GM23338 (cell line): ENCODE measurements around the gene STPG4. TPM values are rescaled to one million over a fixed set of nuclear protein-coding genes. Genes with fewer than 3 reads are reported as not detected.
A peak's percentile ranks its signal among the peaks of the same experiment; 100 is the strongest.

ENCODE experiments used
- ATAC-seq: fragments of 200-7000 bp; cut with Tn5 transposase; 3 replicates; pipeline ENCODE4 v1.9.1; 2020
- DNase-seq: peaks from one replicate; pipeline ENCODE4 v3.0.0-alpha.2; 2015; ENCODE audit warnings: low spot score
- H2AFZ ChIP-seq: fragments of 200-600 bp; sonication (generic); 2 replicates; pipeline ENCODE4 v1.8.0; 2016; ENCODE audit warnings: antibody characterized with exemption, mild to moderate bottlenecking, moderate library complexity
- H3F3A ChIP-seq: fragments of 200-600 bp; sonication (generic); replicated peaks from 2 replicates; pipeline ENCODE4 v1.8.0; 2017; ENCODE audit warnings: antibody characterized with exemption, mixed run types, low read depth
- H3K27ac ChIP-seq: fragments of 200-600 bp; sonication (generic); 2 replicates; pipeline ENCODE4 v1.6.1; 2016; ENCODE audit warnings: low read depth
- H3K27me3 ChIP-seq: fragments of 200-600 bp; sonication (generic); 2 replicates; pipeline ENCODE4 v1.8.0; 2016; ENCODE audit warnings: mild to moderate bottlenecking, mixed run types, moderate library complexity; ENCODE audit not compliant: insufficient read depth
- H3K36me3 ChIP-seq: fragments of 200-600 bp; sonication (generic); 2 replicates; pipeline ENCODE4 v1.8.0; 2016; ENCODE audit warnings: mild to moderate bottlenecking; ENCODE audit not compliant: insufficient read depth
- H3K4me1 ChIP-seq: fragments of 200-600 bp; sonication (generic); 2 replicates; pipeline ENCODE4 v1.8.0; 2016; ENCODE audit warnings: mild to moderate bottlenecking, moderate library complexity; ENCODE audit not compliant: insufficient read depth
- H3K4me2 ChIP-seq: fragments of 200-600 bp; sonication (generic); 2 replicates; pipeline ENCODE4 v1.7.1; 2017; ENCODE audit warnings: mixed run types
- H3K4me3 ChIP-seq: fragments of 200-600 bp; sonication (generic); 2 replicates; pipeline ENCODE4 v1.6.1; 2016; ENCODE audit warnings: mixed run types
- H3K79me2 ChIP-seq: fragments of 200-600 bp; sonication (generic); replicated peaks from 2 replicates; pipeline ENCODE4 v1.8.0; 2017; ENCODE audit warnings: mild to moderate bottlenecking; ENCODE audit not compliant: insufficient read depth
- H3K9me2 ChIP-seq: fragments of 200-600 bp; sonication (generic); 2 replicates; pipeline ENCODE4 v1.8.0; 2017; ENCODE audit not compliant: insufficient read depth
- H4K20me1 ChIP-seq: fragments of 200-600 bp; sonication (generic); replicated peaks from 2 replicates; pipeline ENCODE4 v1.8.0; 2017; ENCODE audit warnings: mild to moderate bottlenecking; ENCODE audit not compliant: insufficient read depth
- H3K27ac Mint-ChIP-seq: 2 replicates; pipeline ENCODE4 v1.8.0; 2020; ENCODE audit warnings: inconsistent platforms, mild to moderate bottlenecking, moderate library complexity, mixed read lengths
- H3K27me3 Mint-ChIP-seq: 3 replicates; pipeline ENCODE4 v1.8.0; 2022; ENCODE audit warnings: low read depth, mild to moderate bottlenecking, moderate library complexity, mixed read lengths, inconsistent platforms; ENCODE audit not compliant: insufficient read depth, poor library complexity
- H3K36me3 Mint-ChIP-seq: 3 replicates; pipeline ENCODE4 v1.8.0; 2021; ENCODE audit warnings: low read depth, mild to moderate bottlenecking, inconsistent platforms, moderate library complexity, mixed read lengths
- H3K4me1 Mint-ChIP-seq: 3 replicates; pipeline ENCODE4 v1.8.0; 2020; ENCODE audit warnings: mild to moderate bottlenecking, inconsistent platforms, mixed read lengths
- H3K4me3 Mint-ChIP-seq: 3 replicates; pipeline ENCODE4 v1.8.0; 2021; ENCODE audit warnings: moderate library complexity, mild to moderate bottlenecking, inconsistent platforms, mixed read lengths
- H3K9me3 Mint-ChIP-seq: 3 replicates; pipeline ENCODE4 v1.8.0; 2020; ENCODE audit warnings: moderate library complexity, mild to moderate bottlenecking, inconsistent platforms, mixed read lengths
- CREB1 ChIP-seq: fragments of 250-450 bp; sonication (Bioruptor Pico); IDR thresholded peaks from 2 replicates; pipeline ENCODE4 v1.5.0; 2020; ENCODE audit warnings: low read depth, mild to moderate bottlenecking, moderate library complexity
- EZH2 ChIP-seq: fragments of 200-600 bp; sonication (generic); IDR thresholded peaks from one replicate; pipeline ENCODE4 v1.8.0; 2017; ENCODE audit warnings: antibody characterized with exemption, mild to moderate bottlenecking, low read depth; ENCODE audit not compliant: unreplicated experiment
- POLR2AphosphoS5 ChIP-seq: IDR thresholded peaks from 2 replicates; pipeline ENCODE4 v1.6.1; 2016; ENCODE audit warnings: antibody characterized with exemption, low read depth
- STAT1 ChIP-seq: IDR thresholded peaks from one replicate; pipeline ENCODE4 v1.6.1; 2016; ENCODE audit warnings: antibody characterized with exemption; ENCODE audit not compliant: unreplicated experiment
- ZNF114 ChIP-seq: fragments of 250-450 bp; sonication (Bioruptor Pico); IDR thresholded peaks from 2 replicates; pipeline ENCODE4 v1.5.0; 2020; ENCODE audit warnings: mild to moderate bottlenecking, moderate library complexity
- ZNF331 ChIP-seq: fragments of 250-450 bp; sonication (Bioruptor Pico); IDR thresholded peaks from 2 replicates; pipeline ENCODE4 v1.5.0; 2020; ENCODE audit warnings: low read depth, mild to moderate bottlenecking, moderate library complexity
- polyA plus RNA-seq: library from polyadenylated mRNA; unstranded; fragments of >200 nt; fragmentation: Nextera tagmentation; extraction: Ambion mirVana; gene quantifications from 2 replicates; pipeline ENCODE4 v1.2.1, GENCODE V29; 2016
- total RNA-seq: library from RNA; depleted of rRNA; stranded (reverse); fragments of >200 nt; shearing (Covaris generic); gene quantifications from 2 replicates; pipeline ENCODE4 v1.2.3, GENCODE V29; 2014
- TF ChIP-seq, protein P1 (sequence below), 2 experiments: fragments of 200-600 bp in 1 of 2; sonication (generic) in 1 of 2; conservative IDR thresholded peaks; 2 replicates each; pipeline versions ENCODE4 v1.5.1 to v1.6.1; 2016 to 2017; ENCODE audit warnings: antibody characterized with exemption in 2 of 2, low read depth in 2 of 2, mild to moderate bottlenecking in 2 of 2, moderate library complexity in 1 of 2
- TF ChIP-seq, protein P2 (sequence below): IDR thresholded peaks from one replicate; pipeline ENCODE4 v1.6.1; 2018; ENCODE audit warnings: antibody characterized with exemption; ENCODE audit not compliant: unreplicated experiment
- TF ChIP-seq, protein P3 (sequence below): IDR thresholded peaks from 2 replicates; pipeline ENCODE4 v1.6.1; 2016; ENCODE audit warnings: antibody characterized with exemption

The STPG4 gene
- total and polyA plus RNA-seq, 2 experiments from 2014 or later: 0.28 TPM; not detected in 1

DNA sequence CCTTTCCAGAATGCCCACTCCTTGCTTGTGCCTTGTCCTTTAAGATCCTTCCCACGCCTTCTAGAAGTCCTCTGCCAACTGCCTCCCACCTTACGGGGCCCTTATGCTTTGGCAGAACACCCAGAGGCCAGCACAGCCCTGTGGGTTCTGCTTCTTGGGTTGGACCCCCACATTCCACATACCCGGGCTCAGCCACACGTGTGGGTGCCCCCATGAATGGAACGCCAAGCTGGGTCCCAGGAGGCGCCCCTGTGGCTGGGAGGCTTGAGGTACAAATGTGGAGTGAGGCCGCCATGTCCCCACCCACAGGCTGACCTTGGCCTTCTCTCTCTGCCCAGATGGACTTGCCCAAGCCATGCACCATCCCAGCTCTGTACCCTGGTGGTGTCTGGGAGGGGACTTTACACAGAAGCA lies 74.2 kb downstream of the STPG4 start:
- no peaks in the 10 kb centered on the region for H4K20me1 ChIP-seq
- no peak for ATAC-seq
- no peak for TF ChIP-seq CREB1 (CRISPR knock-in tag)
- TF ChIP-seq, protein P1, sequence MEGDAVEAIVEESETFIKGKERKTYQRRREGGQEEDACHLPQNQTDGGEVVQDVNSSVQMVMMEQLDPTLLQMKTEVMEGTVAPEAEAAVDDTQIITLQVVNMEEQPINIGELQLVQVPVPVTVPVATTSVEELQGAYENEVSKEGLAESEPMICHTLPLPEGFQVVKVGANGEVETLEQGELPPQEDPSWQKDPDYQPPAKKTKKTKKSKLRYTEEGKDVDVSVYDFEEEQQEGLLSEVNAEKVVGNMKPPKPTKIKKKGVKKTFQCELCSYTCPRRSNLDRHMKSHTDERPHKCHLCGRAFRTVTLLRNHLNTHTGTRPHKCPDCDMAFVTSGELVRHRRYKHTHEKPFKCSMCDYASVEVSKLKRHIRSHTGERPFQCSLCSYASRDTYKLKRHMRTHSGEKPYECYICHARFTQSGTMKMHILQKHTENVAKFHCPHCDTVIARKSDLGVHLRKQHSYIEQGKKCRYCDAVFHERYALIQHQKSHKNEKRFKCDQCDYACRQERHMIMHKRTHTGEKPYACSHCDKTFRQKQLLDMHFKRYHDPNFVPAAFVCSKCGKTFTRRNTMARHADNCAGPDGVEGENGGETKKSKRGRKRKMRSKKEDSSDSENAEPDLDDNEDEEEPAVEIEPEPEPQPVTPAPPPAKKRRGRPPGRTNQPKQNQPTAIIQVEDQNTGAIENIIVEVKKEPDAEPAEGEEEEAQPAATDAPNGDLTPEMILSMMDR (conservative IDR thresholded peaks at IDR 0.05; ENCODE audit: low read depth in 2 of 2): no peak
- TF ChIP-seq STAT1: no peak
- no peak for TF ChIP-seq ZNF331 (CRISPR knock-in tag)
- TF ChIP-seq EZH2: no peak
- TF ChIP-seq, protein P2, sequence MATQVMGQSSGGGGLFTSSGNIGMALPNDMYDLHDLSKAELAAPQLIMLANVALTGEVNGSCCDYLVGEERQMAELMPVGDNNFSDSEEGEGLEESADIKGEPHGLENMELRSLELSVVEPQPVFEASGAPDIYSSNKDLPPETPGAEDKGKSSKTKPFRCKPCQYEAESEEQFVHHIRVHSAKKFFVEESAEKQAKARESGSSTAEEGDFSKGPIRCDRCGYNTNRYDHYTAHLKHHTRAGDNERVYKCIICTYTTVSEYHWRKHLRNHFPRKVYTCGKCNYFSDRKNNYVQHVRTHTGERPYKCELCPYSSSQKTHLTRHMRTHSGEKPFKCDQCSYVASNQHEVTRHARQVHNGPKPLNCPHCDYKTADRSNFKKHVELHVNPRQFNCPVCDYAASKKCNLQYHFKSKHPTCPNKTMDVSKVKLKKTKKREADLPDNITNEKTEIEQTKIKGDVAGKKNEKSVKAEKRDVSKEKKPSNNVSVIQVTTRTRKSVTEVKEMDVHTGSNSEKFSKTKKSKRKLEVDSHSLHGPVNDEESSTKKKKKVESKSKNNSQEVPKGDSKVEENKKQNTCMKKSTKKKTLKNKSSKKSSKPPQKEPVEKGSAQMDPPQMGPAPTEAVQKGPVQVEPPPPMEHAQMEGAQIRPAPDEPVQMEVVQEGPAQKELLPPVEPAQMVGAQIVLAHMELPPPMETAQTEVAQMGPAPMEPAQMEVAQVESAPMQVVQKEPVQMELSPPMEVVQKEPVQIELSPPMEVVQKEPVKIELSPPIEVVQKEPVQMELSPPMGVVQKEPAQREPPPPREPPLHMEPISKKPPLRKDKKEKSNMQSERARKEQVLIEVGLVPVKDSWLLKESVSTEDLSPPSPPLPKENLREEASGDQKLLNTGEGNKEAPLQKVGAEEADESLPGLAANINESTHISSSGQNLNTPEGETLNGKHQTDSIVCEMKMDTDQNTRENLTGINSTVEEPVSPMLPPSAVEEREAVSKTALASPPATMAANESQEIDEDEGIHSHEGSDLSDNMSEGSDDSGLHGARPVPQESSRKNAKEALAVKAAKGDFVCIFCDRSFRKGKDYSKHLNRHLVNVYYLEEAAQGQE: no peak
- no peak for TF ChIP-seq ZNF114 (CRISPR knock-in tag)
- no peak for TF ChIP-seq POLR2AphosphoS5
- no peak overlapping the region for H3K4me3 ChIP-seq
- Mint-ChIP-seq H3K27ac (no peak overlapping the region), H3K4me3 (no peak overlapping the region), H3K36me3 (peaks cover 2% of the 10 kb centered on the region; the same call in 2 of the 3 replicates), H3K9me3 (no peaks in the 10 kb centered on the region; the same call in 2 of the 3 replicates), H3K27me3 (peaks cover 24% of the 10 kb centered on the region), H3K4me1 (peaks cover 40% of the 10 kb centered on the region)
- no peak for DNase-seq
- no peaks in the 10 kb centered on the region for H3K27me3 ChIP-seq
- no peaks in the 10 kb centered on the region for H3K9me2 ChIP-seq
- H3K79me2 ChIP-seq: no peaks in the 10 kb centered on the region
- no peaks in the 10 kb centered on the region for H3K36me3 ChIP-seq
- H3K4me1 ChIP-seq: peaks cover 20% of the 10 kb centered on the region
- H3K27ac ChIP-seq: no peak overlapping the region
- no peaks in the 10 kb centered on the region for H3F3A ChIP-seq
- no peak overlapping the region for H3K4me2 ChIP-seq
- H2AFZ ChIP-seq: no peak overlapping the region

DNA sequence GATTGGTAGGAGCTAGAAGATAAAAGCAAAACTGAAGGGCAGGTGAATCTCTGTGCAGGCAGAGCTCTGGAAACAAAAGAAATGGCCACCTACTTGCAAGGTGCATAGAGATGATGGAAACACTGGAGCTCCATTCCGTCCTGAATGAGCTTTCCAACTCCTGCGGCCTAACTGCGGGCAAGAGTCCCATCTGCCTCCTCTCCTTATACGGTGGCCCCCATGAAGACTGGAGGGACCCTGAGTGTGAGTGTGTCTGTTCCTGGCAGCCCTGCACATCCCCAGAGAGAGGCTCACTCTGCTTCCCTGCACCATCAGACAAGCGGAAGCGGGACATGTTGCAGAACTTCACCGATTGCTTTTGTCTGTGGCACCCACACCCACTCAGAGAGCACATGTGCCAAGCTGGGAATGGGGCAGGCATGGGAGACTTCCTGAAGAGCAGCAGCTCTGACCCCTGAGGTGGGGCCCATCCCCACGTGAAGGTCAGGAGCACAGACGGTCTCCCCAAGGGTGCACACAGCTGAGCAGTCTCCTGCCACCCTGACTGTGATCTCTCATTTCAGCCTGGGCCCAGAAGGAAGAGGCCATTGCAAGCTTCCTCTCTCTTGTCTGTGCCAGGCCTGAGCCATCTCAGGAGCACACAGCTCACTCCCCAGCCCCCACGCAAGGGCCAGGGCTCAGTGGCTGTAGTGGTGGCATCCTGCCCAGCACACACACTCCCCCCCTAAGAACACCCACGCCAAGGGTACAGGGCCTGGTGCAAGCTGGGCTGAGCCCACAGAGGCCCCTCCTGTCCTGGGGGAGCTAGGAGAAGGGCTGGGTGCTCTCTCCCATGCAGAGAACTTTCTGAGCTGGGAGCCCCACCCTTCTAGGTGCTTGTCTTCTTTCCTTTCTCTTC lies 75.3 kb downstream of the STPG4 start:
- Histone ChIP-seq H3K4me2 (0 out of 2 replicates have a peak overlapping the region, but pooled peaks have one; percentile 26), H2AFZ (no peak overlapping the region)
- TF ChIP-seq, protein P2: no peak
- TF ChIP-seq, protein P1 (conservative IDR thresholded peaks at IDR 0.05; ENCODE audit: low read depth in 2 of 2): no peak
- TF ChIP-seq, protein P3, sequence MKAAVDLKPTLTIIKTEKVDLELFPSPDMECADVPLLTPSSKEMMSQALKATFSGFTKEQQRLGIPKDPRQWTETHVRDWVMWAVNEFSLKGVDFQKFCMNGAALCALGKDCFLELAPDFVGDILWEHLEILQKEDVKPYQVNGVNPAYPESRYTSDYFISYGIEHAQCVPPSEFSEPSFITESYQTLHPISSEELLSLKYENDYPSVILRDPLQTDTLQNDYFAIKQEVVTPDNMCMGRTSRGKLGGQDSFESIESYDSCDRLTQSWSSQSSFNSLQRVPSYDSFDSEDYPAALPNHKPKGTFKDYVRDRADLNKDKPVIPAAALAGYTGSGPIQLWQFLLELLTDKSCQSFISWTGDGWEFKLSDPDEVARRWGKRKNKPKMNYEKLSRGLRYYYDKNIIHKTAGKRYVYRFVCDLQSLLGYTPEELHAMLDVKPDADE: no peak
- TF ChIP-seq ZNF114 (CRISPR knock-in tag) (no peak), POLR2AphosphoS5 (no peak)

More for the DNA sequence above, 75.3 kb downstream of the STPG4 start:
- Mint-ChIP-seq H3K4me1 (peaks cover 43% of the 10 kb centered on the region), H3K27me3 (peaks cover 26% of the 10 kb centered on the region), H3K36me3 (peaks cover 2% of the 10 kb centered on the region; the same call in 2 of the 3 replicates), H3K4me3 (no peak overlapping the region), H3K27ac (no peak overlapping the region), H3K9me3 (no peaks in the 10 kb centered on the region; the same call in 2 of the 3 replicates)
- Histone ChIP-seq H3K36me3 (no peaks in the 10 kb centered on the region), H3K9me2 (no peaks in the 10 kb centered on the region), H3K27ac (no peak overlapping the region), H4K20me1 (no peaks in the 10 kb centered on the region), H3F3A (no peaks in the 10 kb centered on the region), H3K27me3 (no peaks in the 10 kb centered on the region), H3K4me1 (peaks cover 22% of the 10 kb centered on the region), H3K4me3 (no peak overlapping the region), H3K79me2 (no peaks in the 10 kb centered on the region)
- ATAC-seq (no peak; the same call in 2 of the 3 replicates), DNase-seq (no peak)
